ENCODE results near the gene SNRPN. TPM values are rescaled to one million over a fixed set of nuclear protein-coding genes. Genes with fewer than 3 reads are reported as not detected.

SNRPN gene
- total RNA-seq, result 93.5 and 162 TPM in 2 replicates

GRCh38 chr15:24954783-24955530, at the start of gene SNRPN, which contains the start of gene SNURF:
TSS of gene SNRPN (plus strand) at chr15:24954987. CDS start at chr15:24974454, 19,467 bp downstream.
TSS of gene SNURF (plus strand) at chr15:24954987. CDS start at chr15:24955049, 62 bp downstream.

Other genes with a start within 250 kb of the SNRPN start
- 3.8 TPM in 1 of 2 replicates, not detected in the other for gene SNURF, start within 50 bp of the SNRPN start, total RNA-seq

All from mesangial cell (primary cell).